GM12873 (cell line): ENCODE data around the gene ANKRD63.
A peak's percentile ranks its signal among the peaks of the same experiment; 100 is the strongest.

Experiments
- TF ChIP-seq, protein P1 (sequence below): IDR thresholded peaks from 2 replicates; pipeline ENCODE4 v1.5.1; 2012; ENCODE audit warnings: low read depth, mild to moderate bottlenecking, moderate library complexity, low read length, control low read depth; ENCODE audit not compliant: insufficient read depth; ENCODE audit errors: missing control alignments

The ANKRD63 gene

DNA sequence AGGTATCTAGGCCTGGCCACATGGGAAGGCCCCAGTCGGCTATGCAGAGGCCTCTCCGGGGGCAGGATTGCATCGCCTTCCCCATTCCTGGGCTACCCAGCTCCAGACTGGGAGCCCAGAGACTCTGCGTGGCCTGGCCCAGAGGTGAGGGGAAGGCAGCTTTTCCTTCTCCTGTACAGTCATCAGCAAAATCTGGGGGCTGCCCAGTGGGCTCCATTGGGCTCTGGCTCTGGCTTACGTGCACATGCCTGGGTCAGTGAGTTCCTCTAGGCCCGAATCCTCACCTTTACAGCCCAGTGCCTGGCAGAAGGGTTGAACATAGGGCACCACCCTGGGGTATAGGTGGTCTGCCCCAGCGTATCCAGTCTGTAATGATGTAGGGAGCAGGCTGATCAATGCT, 3.9 kb upstream of the ANKRD63 start:
- TF ChIP-seq, protein P1, sequence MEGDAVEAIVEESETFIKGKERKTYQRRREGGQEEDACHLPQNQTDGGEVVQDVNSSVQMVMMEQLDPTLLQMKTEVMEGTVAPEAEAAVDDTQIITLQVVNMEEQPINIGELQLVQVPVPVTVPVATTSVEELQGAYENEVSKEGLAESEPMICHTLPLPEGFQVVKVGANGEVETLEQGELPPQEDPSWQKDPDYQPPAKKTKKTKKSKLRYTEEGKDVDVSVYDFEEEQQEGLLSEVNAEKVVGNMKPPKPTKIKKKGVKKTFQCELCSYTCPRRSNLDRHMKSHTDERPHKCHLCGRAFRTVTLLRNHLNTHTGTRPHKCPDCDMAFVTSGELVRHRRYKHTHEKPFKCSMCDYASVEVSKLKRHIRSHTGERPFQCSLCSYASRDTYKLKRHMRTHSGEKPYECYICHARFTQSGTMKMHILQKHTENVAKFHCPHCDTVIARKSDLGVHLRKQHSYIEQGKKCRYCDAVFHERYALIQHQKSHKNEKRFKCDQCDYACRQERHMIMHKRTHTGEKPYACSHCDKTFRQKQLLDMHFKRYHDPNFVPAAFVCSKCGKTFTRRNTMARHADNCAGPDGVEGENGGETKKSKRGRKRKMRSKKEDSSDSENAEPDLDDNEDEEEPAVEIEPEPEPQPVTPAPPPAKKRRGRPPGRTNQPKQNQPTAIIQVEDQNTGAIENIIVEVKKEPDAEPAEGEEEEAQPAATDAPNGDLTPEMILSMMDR: no peak

DNA sequence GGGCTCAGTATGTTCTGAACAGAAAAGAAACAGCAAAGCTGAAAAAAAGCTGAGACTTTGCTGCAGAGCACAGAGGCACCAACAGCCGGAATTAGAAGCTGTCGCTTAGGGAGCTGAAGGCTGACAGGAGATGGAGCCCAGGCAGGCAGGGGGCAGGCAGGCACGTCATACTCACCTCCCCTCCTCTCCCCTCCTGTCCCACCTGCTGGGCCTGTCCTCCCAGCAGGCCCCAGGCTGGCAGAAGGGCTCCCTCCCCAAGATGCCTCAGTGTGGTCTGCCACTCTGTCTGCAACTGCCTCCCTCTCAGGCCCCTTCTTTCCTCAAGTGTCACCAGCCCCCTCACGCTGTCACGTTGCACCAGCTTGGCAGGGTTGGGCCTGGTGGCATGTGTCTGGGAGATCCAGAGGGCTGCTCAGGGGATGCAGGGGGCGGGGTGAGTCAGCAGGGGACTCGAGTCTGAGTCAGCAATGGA, 3.2 kb upstream of the ANKRD63 start:
- TF ChIP-seq, protein P1: no peak

DNA sequence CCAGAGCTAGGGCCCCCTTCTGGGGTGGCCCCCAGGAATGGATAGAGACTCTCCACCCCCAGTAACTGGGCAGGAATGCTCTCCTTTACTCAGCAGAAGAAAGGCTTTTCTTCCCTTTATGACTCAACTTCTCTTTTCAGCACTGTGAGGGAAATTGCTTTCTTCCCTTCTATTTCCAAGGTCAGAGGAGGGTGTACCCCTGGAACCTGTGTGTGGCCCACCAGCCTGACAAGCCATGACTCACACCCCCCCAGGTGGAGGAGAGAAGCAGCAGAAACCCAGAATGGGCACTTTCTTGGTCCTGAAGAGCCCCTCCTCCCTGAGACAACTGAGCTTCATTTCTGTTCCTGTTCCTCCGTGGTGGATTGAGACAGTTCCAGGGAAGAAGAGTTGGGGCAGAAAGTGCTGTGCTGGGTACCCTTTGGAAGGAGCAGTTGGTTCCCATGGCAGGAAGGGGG, 2.7 kb upstream of the ANKRD63 start:
- TF ChIP-seq, protein P1: no peak

DNA sequence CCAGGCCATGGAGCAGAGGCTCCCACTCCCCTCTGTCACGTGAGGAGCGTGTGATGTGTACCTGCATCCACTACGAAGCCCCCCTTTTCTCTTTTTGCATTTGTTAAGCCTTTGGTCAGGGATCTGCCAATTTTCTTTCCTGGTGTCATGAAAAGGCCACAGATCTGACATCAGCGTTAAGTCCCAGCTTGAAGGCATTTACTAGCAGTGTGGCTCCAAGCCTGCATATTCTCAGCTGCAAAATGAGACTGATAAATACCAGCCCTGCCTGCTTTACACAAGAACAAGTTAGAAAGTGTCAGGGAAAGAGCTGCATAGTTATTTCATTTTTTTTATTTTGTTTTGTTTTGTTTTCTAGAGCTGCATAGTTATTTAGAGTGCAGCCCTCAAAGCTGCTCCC, 2.3 kb upstream of the ANKRD63 start:
- TF ChIP-seq, protein P1: no peak

DNA sequence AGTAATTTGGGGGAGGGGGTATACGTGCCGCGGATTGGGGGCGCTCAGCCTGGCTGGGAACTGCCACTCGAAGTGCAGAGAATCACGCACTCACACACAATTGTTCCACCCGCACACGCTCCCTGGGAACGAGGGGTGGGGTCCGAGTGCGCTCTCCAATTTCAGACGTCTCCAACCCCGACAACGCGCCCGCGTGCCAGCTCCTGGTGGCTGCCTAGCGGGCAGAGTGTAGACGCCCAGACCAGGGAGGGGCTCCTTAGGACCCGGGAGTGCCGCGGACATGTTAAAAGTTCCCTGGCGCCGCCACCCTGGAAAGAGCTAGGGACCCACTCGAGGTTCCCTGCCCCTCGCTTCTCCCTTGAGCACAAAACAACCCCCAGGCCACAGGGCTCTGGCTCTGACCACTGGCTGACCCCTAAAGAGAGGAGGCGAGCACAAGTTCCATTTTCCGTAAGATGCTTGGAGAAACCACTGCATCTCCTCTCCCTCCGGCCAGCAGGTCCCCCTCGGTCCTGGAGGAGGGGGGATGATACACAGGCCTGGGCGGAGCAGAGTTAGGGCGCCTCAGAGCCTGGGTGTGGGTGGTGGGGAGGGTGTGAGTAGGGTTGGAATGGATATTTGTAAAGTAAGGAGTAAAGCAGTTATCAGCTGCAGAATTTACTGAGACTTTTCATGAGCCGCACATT, 894 bp upstream of the ANKRD63 start:
- TF ChIP-seq, protein P1: no peak

DNA sequence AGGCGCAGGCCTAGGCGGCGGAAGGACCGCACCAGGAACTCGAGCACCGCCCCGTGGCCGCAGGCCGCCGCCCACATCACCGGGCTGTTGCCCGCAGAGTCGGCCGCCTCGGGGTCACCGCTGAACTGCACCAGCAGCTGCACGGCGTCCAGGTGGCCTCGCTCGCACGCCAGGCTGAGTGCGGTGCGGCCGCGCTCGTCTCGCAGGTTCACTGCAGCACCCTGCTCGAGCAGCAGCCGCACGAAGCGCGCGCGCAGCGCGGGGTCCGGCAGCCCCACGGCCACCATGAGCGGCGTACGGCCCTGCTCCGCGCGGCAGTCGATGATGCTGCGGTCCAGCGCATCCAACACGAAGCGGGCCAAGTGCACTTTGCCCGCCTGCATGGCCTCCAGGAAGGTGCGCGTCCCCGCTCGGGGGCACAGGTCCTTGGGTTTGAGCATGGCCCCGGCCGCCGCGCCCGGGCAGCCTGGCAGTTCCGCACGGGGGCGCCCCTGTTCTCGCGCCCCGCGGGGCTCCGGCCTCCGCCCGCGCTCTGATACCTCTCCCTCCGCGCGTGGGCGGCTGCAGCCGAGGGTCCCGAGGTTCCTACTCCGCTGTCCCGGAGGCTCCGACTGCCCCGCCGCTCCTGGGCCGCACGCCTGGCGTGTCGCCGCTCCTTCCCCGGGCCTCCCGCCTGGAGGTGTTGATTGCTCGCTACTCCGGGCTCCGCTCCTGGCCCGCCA, 556 bp downstream of the ANKRD63 start:
- TF ChIP-seq, protein P1: peak; percentile 54

DNA sequence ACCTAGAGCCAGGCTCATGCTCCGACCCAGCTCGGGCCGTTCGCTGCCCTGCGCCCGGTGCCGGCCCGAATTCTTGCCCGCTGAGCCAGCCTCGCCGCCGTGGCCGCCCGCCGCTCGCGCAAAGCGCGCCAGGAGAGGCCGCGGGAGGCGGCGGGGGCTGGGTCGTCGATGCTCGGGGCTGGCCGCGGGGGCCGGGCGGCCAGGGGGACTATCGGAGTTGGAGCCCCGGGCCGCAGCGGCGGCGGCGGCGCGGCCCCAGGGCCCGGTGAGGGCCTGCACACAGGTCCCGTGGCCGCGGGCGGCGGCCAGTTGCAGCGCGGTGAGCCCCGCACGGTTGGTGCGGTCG, 1.1 kb downstream of the ANKRD63 start:
- TF ChIP-seq, protein P1: no peak
